HepG2 (cell line): ENCODE results near the gene CHST6. TPM values are rescaled to one million over a fixed set of nuclear protein-coding genes. Genes with fewer than 3 reads are reported as not detected.
A peak's percentile ranks its signal among the peaks of the same experiment; 100 is the strongest.

Experiments
- FOXC1 ChIP-seq: sonication (generic); formaldehyde crosslinking; IDR thresholded peaks from 2 replicates; pipeline ENCODE4 v1.8.0; 2022; ENCODE audit warnings: mild to moderate bottlenecking, missing genetic modification reagents, borderline replicate concordance
- IKZF5 ChIP-seq: IDR thresholded peaks from 2 replicates; pipeline ENCODE4 v1.6.1; 2018; ENCODE audit warnings: missing genetic modification reagents, mild to moderate bottlenecking, missing compliant biosample characterization
- POLR2G ChIP-seq: fragments of 200-400 bp; formaldehyde crosslinking; IDR thresholded peaks from 2 replicates; pipeline ENCODE4 v1.6.1; 2018; ENCODE audit warnings: mild to moderate bottlenecking, low read depth, low read length, moderate library complexity
- PRDM10 ChIP-seq: sonication (generic); formaldehyde crosslinking; IDR thresholded peaks from 2 replicates; pipeline ENCODE4 v1.4.0; 2020; ENCODE audit warnings: low read depth, missing genetic modification reagents
- SNAPC2 ChIP-seq: sonication (generic); formaldehyde crosslinking; IDR thresholded peaks from 2 replicates; pipeline ENCODE4 v1.8.1; 2022; ENCODE audit warnings: mild to moderate bottlenecking, missing genetic modification reagents
- STAG1 ChIP-seq: sonication (generic); formaldehyde crosslinking; IDR thresholded peaks from 2 replicates; pipeline ENCODE4 v1.4.0; 2020; ENCODE audit warnings: missing genetic modification reagents
- TRAFD1 ChIP-seq: sonication (generic); formaldehyde crosslinking; IDR thresholded peaks from 2 replicates; pipeline ENCODE4 v1.5.1; 2020; ENCODE audit warnings: missing genetic modification reagents, mild to moderate bottlenecking, borderline replicate concordance
- ZBTB26 ChIP-seq: IDR thresholded peaks from 2 replicates; pipeline ENCODE4 v1.6.1; 2016; ENCODE audit warnings: missing compliant biosample characterization, missing genetic modification reagents, borderline replicate concordance
- ZBTB44 ChIP-seq: sonication (generic); formaldehyde crosslinking; IDR thresholded peaks from 2 replicates; pipeline ENCODE4 v1.4.0; 2020; ENCODE audit warnings: missing genetic modification reagents
- ZFYVE20 ChIP-seq: sonication (generic); formaldehyde crosslinking; IDR thresholded peaks from 2 replicates; pipeline ENCODE4 v1.8.0; 2023; ENCODE audit warnings: low read depth, mild to moderate bottlenecking, moderate library complexity, missing genetic modification reagents, borderline replicate concordance
- ZNF207 ChIP-seq: fragments of 450-650 bp; IDR thresholded peaks from 2 replicates; pipeline ENCODE4 v1.6.1; 2016; ENCODE audit warnings: antibody characterized with exemption, borderline replicate concordance
- ZNF235 ChIP-seq: sonication (generic); formaldehyde crosslinking; IDR thresholded peaks from 2 replicates; pipeline ENCODE4 v1.8.1; 2023; ENCODE audit warnings: mild to moderate bottlenecking, missing genetic modification reagents, borderline replicate concordance
- ZNF333 ChIP-seq: sonication (generic); formaldehyde crosslinking; IDR thresholded peaks from 2 replicates; pipeline ENCODE4 v1.4.0; 2020; ENCODE audit warnings: mild to moderate bottlenecking, missing genetic modification reagents, borderline replicate concordance
- ZNF431 ChIP-seq: sonication (generic); formaldehyde crosslinking; IDR thresholded peaks from 2 replicates; pipeline ENCODE4 v1.9.0; 2022; ENCODE audit warnings: missing genetic modification reagents, low read depth, mild to moderate bottlenecking, borderline replicate concordance
- ZNF546 ChIP-seq: sonication (generic); formaldehyde crosslinking; conservative IDR thresholded peaks from 2 replicates; pipeline ENCODE4 v1.8.1; 2023; ENCODE audit warnings: mild to moderate bottlenecking, missing genetic modification reagents
- ZNF562 ChIP-seq: sonication (generic); formaldehyde crosslinking; IDR thresholded peaks from 2 replicates; pipeline ENCODE4 v1.8.0; 2022; ENCODE audit warnings: missing genetic modification reagents, borderline replicate concordance
- ZNF580 ChIP-seq: IDR thresholded peaks from 2 replicates; pipeline ENCODE4 v1.6.1; 2016; ENCODE audit warnings: low read depth, borderline replicate concordance
- polyA plus RNA-seq, 8 experiments: library from polyadenylated mRNA; depleted of rRNA in 3 of 8; stranded (reverse) in 7 of 8; unstranded in 1 of 8; fragments of >200 nt; fragmentation: Illumina TruSeq in 4 of 8; extraction: Trizol in 4 of 8; gene quantifications; 2 replicates each; pipeline versions ENCODE4 v1.2.1 to v1.2.3, GENCODE V29; 2011 to 2016; ENCODE audit warnings: low read depth in 4 of 8, missing spikeins in 1 of 8, mixed read lengths in 1 of 8; ENCODE audit not compliant: insufficient read depth in 1 of 8
- total RNA-seq, 5 experiments: library from RNA; depleted of rRNA; stranded (reverse); fragments of >200 nt; fragmentation: Illumina TruSeq; extraction: Trizol; gene quantifications; 2 replicates each; pipeline ENCODE4 v1.2.3, GENCODE V29; 2016; ENCODE audit warnings: low read depth in 1 of 5

The CHST6 gene
- total and polyA plus RNA-seq, 2 of the 13 experiments (the other 11 are each of a cell fraction or from before 2014, with no cell fraction given) = 0.18 to 0.91 TPM

GRCh38 chr16:75432828-75433731 lies 62.2 kb downstream of the CHST6 start, which contains the start of gene CFDP1 (continued):
- TF ChIP-seq SNAPC2 (peak; percentile 97), STAG1 (CRISPR knock-in tag) (no peak), ZBTB44 (CRISPR knock-in tag) (no peak), FOXC1 (CRISPR knock-in tag) (peak; percentile 98), ZNF562 (CRISPR knock-in tag) (no peak), TRAFD1 (CRISPR knock-in tag) (no peak; the same call in 1 of the 2 replicates), ZFYVE20 (CRISPR knock-in tag) (peak; percentile 90; the same call in 1 of the 2 replicates), ZNF207 (no peak), ZNF333 (CRISPR knock-in tag) (peak; percentile 97), POLR2G (peak; percentile 91), IKZF5 (CRISPR knock-in tag) (peak; percentile 89), ZNF235 (CRISPR knock-in tag) (peak; percentile 94; the same call in 1 of the 2 replicates), ZBTB26 (peak; percentile 76; the same call in 1 of the 2 replicates), PRDM10 (CRISPR knock-in tag) (peak; percentile 71; the same call in 1 of the 2 replicates), ZNF580 (CRISPR knock-in tag) (peak; percentile 92), ZNF546 (CRISPR knock-in tag) (peak; percentile 94), ZNF431 (CRISPR knock-in tag) (peak; percentile 93; the same call in 1 of the 2 replicates)
